Right atrium auricular region (tissue), 2 donors: ENCODE data around the gene NFKBIB. TPM values are rescaled to one million over a fixed set of nuclear protein-coding genes. Genes with fewer than 3 reads are reported as not detected.

Experiments
- DNase-seq: peaks from one replicate; pipeline ENCODE4 v3.0.0-alpha.2; 2019; ENCODE audit warnings: low spot score
- H3K27ac ChIP-seq, 2 donors: fragments of 200-600 bp; sonication (generic); 1 replicate in 1 of 2; 2 replicates in 1 of 2; pipeline ENCODE4 v1.5.1; 2016 to 2019
- H3K27me3 ChIP-seq, 2 donors: fragments of 200-600 bp; sonication (generic); one replicate each; pipeline versions ENCODE4 v1.5.1 to v1.6.0; 2017 to 2019
- H3K36me3 ChIP-seq: fragments of 200-600 bp; sonication (generic); one replicate; pipeline ENCODE4 v1.5.1; 2016
- H3K4me1 ChIP-seq, 2 donors: fragments of 200-600 bp; sonication (generic); one replicate each; pipeline versions ENCODE4 v1.5.1 to v1.6.0; 2017 to 2019
- H3K4me3 ChIP-seq, 2 donors: fragments of 200-600 bp; sonication (generic); 1 replicate in 1 of 2; 2 replicates in 1 of 2; pipeline ENCODE4 v1.5.1; 2017 to 2019; ENCODE audit warnings: mild to moderate bottlenecking in 1 of 2, moderate library complexity in 1 of 2
- H3K9me3 ChIP-seq, 2 donors: fragments of 200-600 bp; sonication (generic); one replicate each; pipeline ENCODE4 v1.5.1; 2019
- total RNA-seq, 2 donors: library from RNA; depleted of rRNA; stranded (reverse); fragments of >200 nt; gene quantifications; one replicate each; pipeline ENCODE4 v1.1.0, GENCODE V29; 2016
- TF ChIP-seq, protein P1 (sequence below), 2 donors: fragments of 200-600 bp; sonication (generic); IDR thresholded peaks; one replicate each; pipeline ENCODE4 v1.5.1; 2019; ENCODE audit warnings: antibody characterized with exemption in 2 of 2

The NFKBIB gene
- total RNA-seq, 2 donors from 2014 or later, result 13.3 to 29.2 TPM

DNA sequence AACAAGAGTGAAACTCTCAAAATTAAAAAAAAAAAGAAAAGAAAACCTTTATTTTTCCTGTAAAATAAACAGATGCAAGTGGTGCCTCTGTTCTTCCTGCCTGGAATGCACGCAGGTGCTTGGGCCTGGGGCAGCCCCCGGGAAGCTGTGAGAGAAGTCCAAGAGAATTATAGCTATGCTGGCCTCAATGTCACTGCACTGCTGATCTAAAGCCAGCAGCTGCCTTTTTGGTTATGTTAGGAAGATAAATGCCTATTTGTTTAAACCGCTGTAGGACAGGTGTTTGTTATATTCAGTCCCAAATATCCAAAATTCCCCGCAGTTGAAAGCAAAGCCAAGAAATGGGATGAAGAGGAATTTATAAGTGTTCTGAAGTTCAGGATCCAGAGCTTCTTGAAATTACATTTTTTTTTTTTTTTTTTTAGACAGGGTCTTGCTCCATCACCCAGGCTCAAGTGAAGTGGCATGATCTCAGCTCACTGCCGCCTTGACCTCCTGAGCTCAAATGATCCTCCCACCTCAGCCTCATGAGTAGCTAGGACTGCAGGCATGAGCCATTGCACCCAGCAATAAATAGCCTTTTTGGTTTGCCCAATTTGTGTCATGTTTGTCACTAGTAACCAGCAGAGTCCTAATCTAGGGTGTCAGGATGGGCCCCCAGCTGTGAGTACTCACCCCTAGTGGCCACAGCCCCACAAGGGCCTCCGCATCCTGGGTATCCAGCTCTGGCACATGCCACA lies 23.9 kb upstream of the NFKBIB start:
- H3K4me1 ChIP-seq, result peaks cover 0 to 20% of the 10 kb centered on the region in 2 donors
- H3K9me3 ChIP-seq, result no peaks in the 10 kb centered on the region
- H3K4me3 ChIP-seq, result no peak overlapping the region
- no peak overlapping the region for H3K27ac ChIP-seq
- TF ChIP-seq, protein P1, sequence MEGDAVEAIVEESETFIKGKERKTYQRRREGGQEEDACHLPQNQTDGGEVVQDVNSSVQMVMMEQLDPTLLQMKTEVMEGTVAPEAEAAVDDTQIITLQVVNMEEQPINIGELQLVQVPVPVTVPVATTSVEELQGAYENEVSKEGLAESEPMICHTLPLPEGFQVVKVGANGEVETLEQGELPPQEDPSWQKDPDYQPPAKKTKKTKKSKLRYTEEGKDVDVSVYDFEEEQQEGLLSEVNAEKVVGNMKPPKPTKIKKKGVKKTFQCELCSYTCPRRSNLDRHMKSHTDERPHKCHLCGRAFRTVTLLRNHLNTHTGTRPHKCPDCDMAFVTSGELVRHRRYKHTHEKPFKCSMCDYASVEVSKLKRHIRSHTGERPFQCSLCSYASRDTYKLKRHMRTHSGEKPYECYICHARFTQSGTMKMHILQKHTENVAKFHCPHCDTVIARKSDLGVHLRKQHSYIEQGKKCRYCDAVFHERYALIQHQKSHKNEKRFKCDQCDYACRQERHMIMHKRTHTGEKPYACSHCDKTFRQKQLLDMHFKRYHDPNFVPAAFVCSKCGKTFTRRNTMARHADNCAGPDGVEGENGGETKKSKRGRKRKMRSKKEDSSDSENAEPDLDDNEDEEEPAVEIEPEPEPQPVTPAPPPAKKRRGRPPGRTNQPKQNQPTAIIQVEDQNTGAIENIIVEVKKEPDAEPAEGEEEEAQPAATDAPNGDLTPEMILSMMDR (IDR thresholded peaks at IDR 0.05), result no peak
- H3K36me3 ChIP-seq, result peaks cover 6% of the 10 kb centered on the region
- DNase-seq, result no peak
- no peaks in the 10 kb centered on the region for H3K27me3 ChIP-seq

DNA sequence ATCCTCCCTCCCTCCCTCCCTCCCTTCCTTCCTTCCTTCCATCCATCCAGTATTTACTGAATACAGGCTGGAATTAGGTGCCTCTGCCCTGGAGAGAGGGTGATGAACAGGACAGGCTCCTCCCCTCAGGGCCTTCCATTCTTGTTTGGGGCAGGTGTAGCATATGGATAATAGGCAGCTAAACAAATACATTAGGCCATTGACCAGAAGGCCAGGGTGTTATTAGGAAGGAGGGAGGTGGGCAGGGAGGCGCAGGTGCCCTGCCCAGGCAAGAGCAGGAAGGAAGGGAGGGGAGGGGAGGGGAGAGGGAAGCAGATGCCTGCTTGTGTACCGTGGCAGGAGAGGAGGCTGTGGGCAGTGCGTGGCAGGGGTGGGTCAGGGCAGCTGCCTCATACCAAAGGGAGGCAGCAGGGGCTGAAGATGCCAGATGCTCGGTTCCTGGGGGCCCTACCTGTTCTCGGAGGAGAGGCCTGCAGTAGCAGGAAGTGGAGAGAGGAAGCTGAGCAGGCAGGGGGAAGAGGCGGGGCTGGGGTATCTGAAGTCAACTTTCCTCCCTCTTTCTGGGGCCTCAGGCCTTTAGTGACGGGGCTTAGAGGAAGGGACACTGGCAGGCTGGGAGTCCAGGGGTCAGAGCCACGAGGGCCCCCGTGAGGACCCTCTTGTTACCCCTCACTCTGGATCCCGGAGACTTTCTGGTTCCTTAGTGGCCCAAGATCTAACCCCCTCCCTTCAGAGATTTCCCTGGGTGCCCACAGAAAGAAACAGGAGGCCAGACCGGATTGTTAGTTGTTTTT lies 21.8 kb upstream of the NFKBIB start, which contains the start of gene RINL:
TSS of gene RINL (minus strand) at position 495 of the 794 bp plus-strand sequence. CDS start 1,533 bp downstream, outside the sequence.
- Histone ChIP-seq H3K27me3 (no peaks in the 10 kb centered on the region), H3K4me3 (no peak within 1 kb of the TSS), H3K4me1 (peaks cover 0 to 20% of the 10 kb centered on the region in 2 donors), H3K9me3 (no peaks in the 10 kb centered on the region), H3K36me3 (peaks cover 27% of the 10 kb centered on the region), H3K27ac (peak within 1 kb of the TSS in 1 of 2 donors; percentile 3)
- TF ChIP-seq, protein P1 (IDR thresholded peaks at IDR 0.05), result no peak
- no peak for DNase-seq

DNA sequence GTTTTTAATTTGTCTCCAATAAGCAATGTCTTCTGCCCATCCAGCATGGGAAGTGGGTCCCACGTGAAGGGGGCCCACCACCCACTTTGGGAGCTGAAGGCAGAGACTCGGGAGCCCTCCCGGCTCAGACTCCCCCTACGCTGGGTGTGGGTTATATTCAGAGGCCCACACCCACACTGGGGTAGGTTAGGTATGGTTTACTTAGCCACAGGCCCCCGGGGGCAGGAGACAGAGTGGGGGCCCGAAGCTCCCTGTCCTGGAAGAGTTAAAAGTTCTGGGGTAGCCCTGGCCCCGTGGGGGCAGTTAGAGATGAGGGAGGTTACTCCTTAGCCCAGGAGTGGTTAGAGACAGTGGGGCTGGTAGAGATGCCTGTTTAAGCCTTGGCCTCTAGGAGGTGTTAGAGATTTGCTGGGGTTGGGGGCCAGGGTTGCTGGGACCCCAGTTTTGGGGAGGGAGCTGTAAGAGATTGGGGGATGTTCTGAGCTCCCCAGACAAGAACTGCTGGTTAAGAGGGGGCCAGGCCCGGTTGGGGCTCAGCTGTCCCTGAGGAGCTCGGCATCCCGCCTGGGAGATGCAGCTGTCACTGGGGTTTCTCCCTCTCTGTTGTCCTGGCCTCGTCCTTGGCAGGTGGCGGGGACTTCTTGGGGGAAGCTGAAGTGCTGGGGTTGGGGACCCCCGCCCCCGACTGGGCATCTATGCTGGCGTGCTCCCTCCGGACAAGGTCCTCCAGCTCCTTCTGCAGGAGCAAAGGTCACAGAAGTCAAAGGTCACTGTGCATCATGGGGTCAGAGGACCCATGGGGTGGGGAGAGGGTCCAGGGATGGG lies 21.0 kb upstream of the NFKBIB start:
- DNase-seq, result no peak
- Histone ChIP-seq H3K36me3 (peaks cover 33% of the 10 kb centered on the region), H3K9me3 (no peaks in the 10 kb centered on the region), H3K27me3 (no peaks in the 10 kb centered on the region), H3K4me1 (peaks cover 0 to 15% of the 10 kb centered on the region in 2 donors), H3K27ac (peak overlapping the region in 1 of 2 donors; percentile 3), H3K4me3 (no peak overlapping the region)
- TF ChIP-seq, protein P1 (IDR thresholded peaks at IDR 0.05), result no peak

DNA sequence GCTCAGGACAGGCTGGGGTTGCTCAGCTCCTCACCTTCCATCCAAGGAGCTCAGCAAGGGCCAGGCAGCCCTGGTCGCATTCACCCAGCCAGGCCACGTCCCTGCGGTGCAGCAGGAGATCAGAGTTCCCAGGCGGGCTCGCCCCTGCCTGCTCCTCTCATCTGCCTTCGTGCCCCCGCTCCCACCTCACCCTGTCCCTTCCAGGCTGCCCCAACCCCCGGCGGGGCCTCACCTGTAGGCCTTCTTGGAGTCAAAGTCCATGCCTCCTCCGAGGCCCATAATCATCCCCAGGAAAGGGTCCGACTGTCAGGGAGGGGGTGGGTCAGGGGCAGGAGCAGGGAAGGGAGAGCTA lies 20.4 kb upstream of the NFKBIB start:
- H3K27ac ChIP-seq, result no peak overlapping the region
- H3K36me3 ChIP-seq, result peaks cover 33% of the 10 kb centered on the region
- TF ChIP-seq, protein P1 (IDR thresholded peaks at IDR 0.05), result no peak
- H3K4me1 ChIP-seq, result peaks cover 0 to 15% of the 10 kb centered on the region in 2 donors
- no peak for DNase-seq
- H3K4me3 ChIP-seq, result no peak overlapping the region
- no peaks in the 10 kb centered on the region for H3K27me3 ChIP-seq
- no peaks in the 10 kb centered on the region for H3K9me3 ChIP-seq

DNA sequence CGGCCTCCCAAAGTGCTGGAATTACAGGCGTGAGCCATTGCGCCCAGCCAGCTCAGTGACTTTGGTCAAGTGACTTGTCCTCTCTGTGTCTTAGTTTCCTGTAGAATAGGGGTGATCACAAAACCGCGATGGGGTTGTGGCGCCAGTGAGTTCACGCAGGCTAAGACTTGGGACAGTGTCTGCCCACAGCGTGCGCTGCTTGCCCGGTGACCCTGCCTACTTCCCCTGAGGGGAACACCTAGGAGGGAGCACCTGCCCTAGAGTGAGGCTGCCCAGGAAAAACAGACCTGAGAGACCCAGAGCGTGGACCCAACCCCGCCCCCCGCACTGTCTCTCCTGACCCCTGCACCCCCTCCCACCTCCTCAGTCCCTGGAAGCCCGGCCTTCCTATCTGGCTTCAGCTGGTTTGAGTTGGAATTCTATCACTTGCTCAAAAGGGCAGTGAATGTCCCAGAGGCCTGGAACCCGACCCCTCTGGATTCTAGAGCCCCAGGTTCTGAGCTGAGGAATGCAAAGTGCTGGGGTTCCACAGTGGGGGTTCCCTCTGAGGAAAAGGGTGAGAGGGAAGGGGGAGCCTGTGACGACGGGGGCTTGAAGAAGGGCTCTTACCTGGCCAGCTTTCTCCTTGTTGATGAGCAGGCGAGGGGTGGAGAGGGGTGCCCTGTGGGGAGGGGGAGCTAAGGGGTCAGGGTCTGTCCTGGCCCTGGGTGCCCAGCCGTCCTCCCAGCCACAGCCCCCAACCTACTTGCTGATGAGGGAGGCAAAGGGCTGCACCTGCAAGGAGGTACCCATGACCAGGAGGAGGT lies 19.5 kb upstream of the NFKBIB start:
- TF ChIP-seq, protein P1 (IDR thresholded peaks at IDR 0.05), result no peak
- no peak for DNase-seq
- H3K4me3 ChIP-seq, result no peak overlapping the region
- no peaks in the 10 kb centered on the region for H3K27me3 ChIP-seq
- H3K36me3 ChIP-seq, result peaks cover 33% of the 10 kb centered on the region
- H3K9me3 ChIP-seq, result no peaks in the 10 kb centered on the region
- H3K27ac ChIP-seq, result no peak overlapping the region
- H3K4me1 ChIP-seq, result peaks cover 0 to 15% of the 10 kb centered on the region in 2 donors
